Activated T-helper 1 cell treated with anti-CD3 and anti-CD28 coated beads, Interleukin-2, amount 50 U/mL, for 16 hours (primary cell): ENCODE measurements around the gene MBD3L3.
"Not testable (repeated sequence)": the region's sequence is repeated elsewhere in the genome, so short reads cannot be mapped to it uniquely, and the experiment has no call there.

Experiments used
- DNase-seq, 2 donors: peaks; one replicate each; pipeline ENCODE4 v3.0.0-alpha.2; 2020; ENCODE audit warnings: low read depth in 1 of 2, low spot score in 1 of 2

Gene MBD3L3

DNA sequence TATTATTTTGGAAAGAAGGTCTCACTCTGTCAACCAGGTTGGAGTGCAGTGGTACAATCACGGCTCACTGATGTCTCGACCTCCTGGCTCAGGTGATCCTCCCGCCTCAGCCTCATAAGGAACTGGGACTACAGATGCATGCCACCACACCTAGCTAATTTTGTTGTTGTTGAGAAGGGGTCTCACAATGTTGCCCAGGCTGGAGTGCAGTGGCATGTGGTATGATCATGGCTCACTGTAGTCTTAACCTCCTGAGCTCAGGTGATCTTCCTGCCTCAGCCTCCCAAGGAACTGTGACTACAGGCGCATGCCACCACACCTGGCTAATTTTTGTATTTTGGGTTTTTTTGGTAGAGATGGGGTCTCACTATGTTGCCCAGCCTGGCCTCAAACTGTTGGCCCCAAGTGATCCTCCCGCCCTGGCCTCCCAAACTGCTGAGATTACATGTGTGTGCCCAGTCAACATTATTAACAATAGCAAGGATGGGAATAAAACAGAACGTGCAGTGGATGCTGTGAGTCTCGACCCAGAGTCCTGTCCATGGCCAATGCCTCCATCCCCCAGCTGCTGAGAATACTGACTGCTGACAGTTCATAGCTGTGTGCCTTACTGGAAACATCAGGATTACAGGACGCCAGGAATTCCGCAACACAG lies 5.4 kb upstream of the MBD3L3 start:
- DNase-seq, result no peak

DNA sequence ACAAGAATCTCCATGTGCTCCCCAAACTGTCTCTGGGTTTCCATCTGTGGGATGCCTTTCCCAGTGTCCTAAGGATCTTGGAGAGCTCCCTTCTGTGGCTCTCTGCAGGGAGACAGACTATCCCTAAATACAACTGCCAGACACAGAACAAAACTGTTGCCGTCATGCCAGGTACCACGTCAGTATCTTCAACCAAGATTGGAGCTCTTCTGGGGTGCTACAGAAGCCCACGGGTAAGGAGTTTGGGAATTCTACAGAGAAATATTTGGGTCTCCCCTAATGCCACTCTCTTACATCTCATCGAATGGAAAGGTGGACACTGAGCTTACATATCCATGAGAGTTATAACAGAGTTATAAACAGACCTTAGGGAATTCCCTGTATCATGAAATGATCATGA lies 4.9 kb upstream of the MBD3L3 start:
- DNase-seq, result no peak

DNA sequence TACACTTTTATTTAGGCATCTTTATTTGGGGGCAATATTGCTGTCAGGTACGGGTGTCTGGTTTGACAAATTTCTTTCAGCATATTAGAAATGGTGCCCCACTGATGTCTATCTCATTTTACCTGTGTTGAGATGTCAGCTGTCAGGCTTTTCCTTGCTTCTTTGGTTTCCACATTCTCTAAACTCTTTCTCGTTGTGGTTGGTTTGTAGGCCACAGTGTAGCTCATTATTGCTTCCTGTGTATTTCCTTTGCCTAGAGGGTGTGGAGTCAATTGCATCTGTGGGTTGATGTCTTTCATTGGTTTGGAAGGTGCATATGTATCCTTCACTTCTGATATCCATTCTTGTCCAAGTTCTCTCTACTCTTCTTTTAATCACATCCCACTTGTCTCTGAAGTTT lies 1.5 kb upstream of the MBD3L3 start:
- DNase-seq, result not testable (repeated sequence)

DNA sequence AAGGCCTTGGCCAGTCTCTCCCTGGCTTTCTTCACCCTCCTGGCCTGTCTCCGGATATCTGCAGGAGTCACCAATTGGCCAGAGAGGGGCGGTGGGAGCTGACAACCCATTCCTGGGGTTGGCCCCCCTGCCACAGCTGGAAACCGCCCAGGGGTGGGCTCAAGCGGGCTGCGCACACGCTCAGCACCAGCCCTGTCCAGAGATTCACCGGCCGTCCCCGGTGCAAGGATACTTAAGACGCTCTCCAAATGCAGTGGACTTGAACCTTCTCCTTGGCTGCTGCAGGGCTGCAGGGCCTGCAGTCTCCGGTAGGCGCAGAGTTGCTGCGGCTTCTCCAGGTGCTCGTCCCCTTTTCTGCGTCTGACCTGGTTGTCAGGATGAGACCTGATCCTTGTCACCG lies 2.1 kb downstream of the MBD3L3 start:
- DNase-seq, result not testable (repeated sequence)

DNA sequence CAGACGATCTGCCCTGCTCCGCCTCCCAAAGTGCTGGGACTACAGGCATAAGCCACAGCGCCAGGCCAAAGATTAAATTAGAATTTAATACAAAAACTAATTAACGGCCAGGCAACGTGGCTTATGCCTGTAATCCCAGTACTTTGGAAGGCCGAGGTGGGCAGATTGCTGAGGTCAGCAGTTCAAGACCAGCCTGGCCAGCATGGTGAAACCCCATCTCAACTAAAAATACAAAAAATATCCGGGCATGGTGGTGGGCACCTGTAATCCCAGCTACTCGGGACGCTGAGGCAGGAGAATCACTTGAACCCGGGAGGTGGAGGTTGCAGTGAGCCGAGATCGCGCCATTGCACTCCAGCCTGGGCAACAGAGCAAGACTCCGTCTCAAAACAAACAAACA lies 2.8 kb downstream of the MBD3L3 start:
- not testable (repeated sequence) for DNase-seq

DNA sequence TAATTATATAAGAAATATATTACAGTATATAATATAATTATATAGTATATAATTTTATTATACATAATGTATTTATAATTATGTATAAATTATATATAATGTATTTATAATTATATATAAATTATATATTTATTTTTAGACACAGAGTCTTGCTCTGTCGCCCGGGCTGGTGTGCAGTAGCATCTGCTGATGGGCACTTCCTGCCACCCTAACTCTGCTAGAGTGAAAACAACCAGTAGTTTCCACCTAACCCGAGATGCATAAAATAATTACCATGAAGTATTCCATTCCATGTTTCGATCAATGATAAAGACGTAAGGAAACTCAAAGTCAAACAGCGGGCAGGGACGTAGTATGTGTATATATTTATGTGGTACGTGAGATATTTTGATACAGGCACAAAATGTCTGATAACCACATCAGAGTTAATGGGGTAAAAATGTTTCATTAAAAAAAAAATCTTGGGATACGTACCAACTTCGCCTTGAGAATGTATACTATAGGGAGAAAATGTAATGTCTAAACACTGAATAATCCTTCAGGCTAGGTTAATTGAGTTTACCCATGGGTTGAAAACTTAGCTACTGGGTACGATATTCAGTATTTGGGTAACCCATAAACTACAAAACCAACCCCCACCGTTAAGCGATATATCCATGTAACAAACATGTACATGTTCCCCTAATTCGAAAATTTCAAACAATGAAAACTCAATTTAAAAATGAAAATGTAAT lies 3.7 kb downstream of the MBD3L3 start:
- DNase-seq, result not testable (repeated sequence)

DNA sequence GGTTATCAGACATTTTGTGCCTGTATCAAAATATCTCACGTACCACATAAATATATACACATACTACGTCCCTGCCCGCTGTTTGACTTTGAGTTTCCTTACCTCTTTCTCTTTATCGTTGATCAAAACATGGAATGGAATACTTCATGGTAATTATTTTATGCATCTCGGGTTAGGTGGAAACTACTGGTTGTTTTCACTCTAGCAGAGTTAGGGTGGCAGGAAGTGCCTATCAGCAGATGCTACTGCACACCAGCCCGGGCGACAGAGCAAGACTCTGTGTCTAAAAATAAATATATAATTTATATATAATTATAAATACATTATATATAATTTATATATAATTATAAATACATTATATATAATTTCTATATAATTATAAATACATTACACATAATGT lies 5.6 kb downstream of the MBD3L3 start:
- DNase-seq, result not testable (repeated sequence)

DNA sequence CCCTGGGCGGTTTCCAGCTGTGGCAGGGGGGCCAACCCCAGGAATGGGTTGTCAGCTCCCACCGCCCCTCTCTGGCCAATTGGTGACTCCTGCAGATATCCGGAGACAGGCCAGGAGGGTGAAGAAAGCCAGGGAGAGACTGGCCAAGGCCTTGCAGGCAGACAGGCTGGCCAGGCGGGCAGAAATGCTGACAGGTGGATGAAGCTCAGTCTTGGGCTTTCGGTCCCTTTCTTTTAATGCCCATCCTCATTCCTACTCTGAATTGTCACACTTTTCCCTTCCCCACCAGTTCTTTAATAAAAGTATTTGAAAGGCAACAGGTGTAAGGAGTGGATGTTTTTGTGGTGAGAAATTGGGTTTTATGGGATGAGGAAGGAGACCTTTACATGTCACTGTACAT lies 7.1 kb downstream of the MBD3L3 start:
- not testable (repeated sequence) for DNase-seq

DNA sequence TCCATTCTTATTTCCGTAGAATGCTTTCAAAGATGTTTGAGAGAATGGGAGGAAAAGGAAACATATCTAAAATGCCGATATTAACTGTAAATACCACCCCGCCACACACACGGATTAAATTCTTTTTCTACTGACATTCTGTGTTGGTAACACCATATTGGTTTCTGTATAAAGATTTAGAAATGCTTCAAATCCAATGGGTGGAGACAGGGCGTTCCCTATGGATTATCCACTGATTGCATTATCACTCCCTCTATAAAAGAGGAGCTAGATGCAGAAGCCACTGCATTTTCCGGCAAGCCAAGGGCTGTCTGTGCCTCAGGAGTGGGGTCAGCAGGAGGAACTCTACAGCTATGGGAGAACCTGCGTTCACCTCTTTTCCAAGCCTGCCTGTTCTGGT lies 9.5 kb downstream of the MBD3L3 start, which contains the start of gene MBD3L2:
Gene MBD3L2 (plus strand): TSS at position 301 of the 400 bp plus-strand sequence. CDS start 53 bp downstream, at position 354.
- DNase-seq, result not testable (repeated sequence)

DNA sequence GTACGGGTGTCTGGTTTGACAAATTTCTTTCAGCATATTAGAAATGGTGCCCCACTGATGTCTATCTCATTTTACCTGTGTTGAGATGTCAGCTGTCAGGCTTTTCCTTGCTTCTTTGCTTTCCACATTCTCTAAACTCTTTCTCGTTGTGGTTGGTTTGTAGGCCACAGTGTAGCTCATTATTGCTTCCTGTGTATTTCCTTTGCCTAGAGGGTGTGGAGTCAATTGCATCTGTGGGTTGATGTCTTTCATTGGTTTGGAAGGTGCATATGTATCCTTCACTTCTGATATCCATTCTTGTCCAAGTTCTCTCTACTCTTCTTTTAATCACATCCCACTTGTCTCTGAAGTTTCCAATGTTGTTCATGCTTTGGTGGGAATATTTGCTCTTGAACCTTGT lies 16.9 kb downstream of the MBD3L3 start:
- not testable (repeated sequence) for DNase-seq

DNA sequence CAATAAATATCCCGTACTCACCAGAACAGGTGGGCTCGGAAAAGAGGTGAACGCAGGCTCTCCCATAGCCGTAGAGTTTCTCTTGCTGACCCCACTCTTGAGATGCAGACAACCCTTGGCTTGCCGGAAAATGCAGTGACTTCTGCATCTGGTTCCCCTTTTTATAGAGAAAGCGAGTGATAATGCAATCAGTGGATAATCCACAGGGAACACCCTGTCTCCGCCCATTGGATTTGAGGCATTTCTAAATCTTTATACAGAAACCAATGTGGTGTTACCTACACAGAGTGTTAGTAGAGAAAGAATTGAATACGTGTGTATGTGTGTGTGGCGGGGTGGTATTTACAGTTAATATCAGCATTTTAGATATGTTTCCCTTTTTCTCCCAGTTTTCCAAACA lies 18.4 kb downstream of the MBD3L3 start, which contains the start of gene MBD3L4:
Gene MBD3L4 (minus strand): TSS at position 101 of the 400 bp plus-strand sequence. CDS start 35 bp downstream, at position 66.
- not testable (repeated sequence) for DNase-seq

DNA sequence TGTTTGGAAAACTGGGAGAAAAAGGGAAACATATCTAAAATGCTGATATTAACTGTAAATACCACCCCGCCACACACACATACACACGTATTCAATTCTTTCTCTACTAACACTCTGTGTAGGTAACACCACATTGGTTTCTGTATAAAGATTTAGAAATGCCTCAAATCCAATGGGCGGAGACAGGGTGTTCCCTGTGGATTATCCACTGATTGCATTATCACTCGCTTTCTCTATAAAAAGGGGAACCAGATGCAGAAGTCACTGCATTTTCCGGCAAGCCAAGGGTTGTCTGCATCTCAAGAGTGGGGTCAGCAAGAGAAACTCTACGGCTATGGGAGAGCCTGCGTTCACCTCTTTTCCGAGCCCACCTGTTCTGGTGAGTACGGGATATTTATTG lies 28.2 kb downstream of the MBD3L3 start, which contains the start of gene MBD3L5:
Gene MBD3L5 (plus strand): TSS at position 301 of the 400 bp plus-strand sequence. CDS start 34 bp downstream, at position 335.
- not testable (repeated sequence) for DNase-seq

DNA sequence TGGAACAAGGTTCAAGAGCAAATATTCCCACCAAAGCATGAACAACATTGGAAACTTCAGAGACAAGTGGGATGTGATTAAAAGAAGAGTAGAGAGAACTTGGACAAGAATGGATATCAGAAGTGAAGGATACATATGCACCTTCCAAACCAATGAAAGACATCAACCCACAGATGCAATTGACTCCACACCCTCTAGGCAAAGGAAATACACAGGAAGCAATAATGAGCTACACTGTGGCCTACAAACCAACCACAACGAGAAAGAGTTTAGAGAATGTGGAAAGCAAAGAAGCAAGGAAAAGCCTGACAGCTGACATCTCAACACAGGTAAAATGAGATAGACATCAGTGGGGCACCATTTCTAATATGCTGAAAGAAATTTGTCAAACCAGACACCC lies 29.7 kb downstream of the MBD3L3 start:
- not testable (repeated sequence) for DNase-seq

DNA sequence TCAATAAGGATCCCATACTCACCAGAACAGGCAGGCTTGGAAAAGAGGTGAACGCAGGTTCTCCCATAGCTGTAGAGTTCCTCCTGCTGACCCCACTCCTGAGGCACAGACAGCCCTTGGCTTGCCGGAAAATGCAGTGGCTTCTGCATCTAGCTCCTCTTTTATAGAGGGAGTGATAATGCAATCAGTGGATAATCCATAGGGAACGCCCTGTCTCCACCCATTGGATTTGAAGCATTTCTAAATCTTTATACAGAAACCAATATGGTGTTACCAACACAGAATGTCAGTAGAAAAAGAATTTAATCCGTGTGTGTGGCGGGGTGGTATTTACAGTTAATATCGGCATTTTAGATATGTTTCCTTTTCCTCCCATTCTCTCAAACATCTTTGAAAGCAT lies 37.1 kb downstream of the MBD3L3 start, which contains the start of gene MBD3L2B:
Gene MBD3L2B (minus strand): TSS at position 101 of the 400 bp plus-strand sequence. CDS start 34 bp downstream, at position 67.
- DNase-seq, result not testable (repeated sequence)

DNA sequence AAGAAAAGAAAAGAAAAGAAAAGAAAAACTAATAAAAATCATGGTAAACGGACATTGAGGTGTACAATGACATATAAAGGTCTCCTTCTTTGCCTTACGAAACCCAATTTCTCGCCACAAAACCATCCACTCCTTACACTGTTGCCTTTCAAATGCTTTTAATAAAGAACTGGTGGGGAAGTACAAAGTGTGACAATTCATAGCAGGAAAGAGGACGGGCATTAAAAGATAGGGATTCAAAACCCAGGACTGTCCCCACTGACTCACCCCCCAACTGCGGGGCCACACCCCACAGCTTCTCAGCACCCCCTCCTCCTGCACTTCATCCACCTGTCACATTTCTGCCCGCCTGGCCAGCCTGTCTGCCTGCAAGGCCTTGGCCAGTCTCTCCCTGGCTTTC lies 39.6 kb downstream of the MBD3L3 start:
- DNase-seq, result no peak

DNA sequence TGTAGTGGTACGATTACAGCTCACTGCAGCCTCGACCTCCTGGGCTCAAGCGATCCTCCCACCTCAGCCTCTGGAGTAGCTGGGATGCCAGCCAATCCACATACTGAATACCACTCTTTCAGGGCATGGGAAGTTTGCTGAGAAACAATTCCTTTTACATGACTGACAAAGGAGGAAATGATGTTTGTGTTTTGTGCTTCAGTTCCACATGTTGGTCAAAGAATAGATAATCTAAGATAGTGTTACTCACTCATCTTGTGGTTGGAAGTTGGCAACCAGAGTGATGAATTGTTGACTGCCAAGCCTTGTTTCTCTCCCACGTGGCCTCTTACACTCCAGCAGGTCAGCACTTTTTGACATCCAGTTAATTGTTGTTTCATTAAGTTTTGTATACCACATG lies 44.8 kb downstream of the MBD3L3 start:
- DNase-seq, result no peak

DNA sequence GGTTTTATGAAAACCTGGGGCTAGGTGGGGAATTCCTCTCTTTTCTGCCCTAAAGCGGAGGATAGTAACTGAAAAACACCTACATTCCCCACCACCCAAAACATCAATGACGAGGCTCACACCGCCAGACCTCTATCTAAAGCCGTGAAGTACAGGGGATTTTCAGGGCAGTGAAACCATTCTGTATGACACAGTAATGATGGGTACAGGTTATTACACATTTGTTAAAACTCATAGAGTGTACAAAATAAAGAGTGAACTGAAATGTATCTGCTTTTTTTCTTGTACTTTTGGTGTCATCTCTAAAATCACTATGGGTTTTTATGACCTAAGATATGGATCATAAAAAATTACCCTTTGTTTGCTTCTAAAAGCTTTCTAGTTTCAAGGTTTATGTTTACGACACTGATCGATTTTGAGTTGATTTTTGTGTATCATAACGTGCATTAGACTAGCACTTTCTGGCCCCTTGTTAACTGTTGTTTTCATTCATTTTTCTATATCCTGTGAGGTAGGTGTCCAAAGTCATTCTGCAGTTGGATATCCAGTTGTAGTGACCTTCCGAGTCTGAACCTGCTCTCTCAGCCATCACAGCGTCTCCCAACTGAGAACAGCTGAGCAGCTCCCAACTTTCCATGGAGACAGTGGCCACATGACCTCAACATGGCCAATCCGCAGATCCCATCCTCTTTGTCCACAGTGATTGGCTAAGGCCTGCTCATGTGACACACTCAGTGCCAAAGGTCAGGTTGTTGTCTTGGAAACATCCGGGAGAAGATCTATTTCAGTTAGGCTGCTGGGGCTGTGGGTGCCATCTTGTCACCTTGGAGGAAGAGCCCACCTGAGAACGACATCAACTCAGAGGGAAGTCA lies 47.5 kb downstream of the MBD3L3 start:
- no peak for DNase-seq

DNA sequence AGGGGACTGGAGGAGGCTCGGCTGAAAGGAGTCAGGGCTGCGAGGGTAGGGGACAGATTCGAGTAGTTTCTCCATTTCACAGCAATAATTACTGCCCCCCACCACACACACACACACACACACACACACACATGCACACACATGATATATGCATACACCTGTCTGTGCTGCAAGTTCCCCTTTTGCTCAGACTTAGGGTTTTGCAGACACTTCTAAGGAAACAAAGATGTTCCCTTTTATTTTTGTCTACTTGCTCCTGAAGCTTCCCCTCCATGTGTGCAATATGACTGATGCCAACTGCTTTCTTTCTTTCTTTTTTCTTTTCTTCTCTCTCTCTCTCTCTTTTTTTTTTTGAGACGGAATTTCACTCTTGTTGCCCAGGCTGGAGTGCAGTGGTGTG lies 50.6 kb downstream of the MBD3L3 start:
- DNase-seq, result no peak
